HG03432 (cell line): ENCODE results near the gene TCF7L1.
"Not testable (repeated sequence)": the region's sequence is repeated elsewhere in the genome, so short reads cannot be mapped to it uniquely, and the experiment has no call there.

Experiments
- ATAC-seq: cut with Tn5 transposase; IDR thresholded peaks from one replicate; pipeline ENCODE4 v1.9.1; 2021; ENCODE audit warnings: mild to moderate bottlenecking, moderate library complexity; ENCODE audit not compliant: unreplicated experiment

The TCF7L1 gene, protein sequence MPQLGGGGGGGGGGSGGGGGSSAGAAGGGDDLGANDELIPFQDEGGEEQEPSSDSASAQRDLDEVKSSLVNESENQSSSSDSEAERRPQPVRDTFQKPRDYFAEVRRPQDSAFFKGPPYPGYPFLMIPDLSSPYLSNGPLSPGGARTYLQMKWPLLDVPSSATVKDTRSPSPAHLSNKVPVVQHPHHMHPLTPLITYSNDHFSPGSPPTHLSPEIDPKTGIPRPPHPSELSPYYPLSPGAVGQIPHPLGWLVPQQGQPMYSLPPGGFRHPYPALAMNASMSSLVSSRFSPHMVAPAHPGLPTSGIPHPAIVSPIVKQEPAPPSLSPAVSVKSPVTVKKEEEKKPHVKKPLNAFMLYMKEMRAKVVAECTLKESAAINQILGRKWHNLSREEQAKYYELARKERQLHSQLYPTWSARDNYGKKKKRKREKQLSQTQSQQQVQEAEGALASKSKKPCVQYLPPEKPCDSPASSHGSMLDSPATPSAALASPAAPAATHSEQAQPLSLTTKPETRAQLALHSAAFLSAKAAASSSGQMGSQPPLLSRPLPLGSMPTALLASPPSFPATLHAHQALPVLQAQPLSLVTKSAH

DNA sequence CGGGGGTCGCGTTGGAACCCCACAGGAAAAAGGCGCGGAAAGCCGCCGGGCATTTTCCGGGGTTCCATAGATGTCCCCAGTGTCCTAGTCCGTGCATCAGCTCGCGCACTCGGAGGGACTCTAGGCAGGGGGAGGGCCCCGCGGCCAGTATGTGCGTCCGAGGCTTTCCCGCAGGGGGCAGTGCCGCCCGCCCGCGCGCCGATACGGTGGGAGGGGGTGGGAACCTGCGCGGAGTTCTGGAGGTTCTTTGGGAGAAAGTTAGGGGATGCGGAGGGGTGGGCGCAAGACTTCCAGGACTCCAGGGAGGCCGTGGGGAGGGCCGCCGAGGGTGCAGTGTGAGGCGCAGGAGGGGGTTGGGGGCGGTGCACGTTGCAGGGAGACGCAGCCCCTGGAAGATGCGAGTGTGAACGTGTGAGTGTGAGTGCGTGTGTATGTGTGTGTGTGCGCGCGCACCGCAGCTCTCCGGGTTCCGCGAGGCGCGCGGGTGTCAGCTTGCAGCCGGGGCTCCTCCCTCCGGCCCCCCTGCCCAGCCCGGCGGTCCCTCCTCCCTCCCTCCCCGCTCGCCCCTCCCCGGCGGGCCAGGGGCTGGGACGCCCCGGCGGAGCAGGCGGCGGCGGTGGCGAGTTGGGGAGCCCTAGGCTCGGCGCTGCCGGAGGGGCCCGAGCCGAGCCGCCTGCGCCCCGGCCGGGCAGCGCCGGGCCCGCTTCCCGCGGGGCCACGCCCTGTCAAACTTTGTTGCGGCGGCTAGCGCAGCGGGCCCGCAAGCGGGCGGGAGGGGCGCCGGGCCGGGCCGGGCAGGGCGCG is at the start of gene TCF7L1:
TSS of gene TCF7L1 (plus strand) at position 559 of the 804 bp plus-strand sequence. CDS start 293 bp downstream, outside the sequence.
- ATAC-seq: peak; percentile 51

DNA sequence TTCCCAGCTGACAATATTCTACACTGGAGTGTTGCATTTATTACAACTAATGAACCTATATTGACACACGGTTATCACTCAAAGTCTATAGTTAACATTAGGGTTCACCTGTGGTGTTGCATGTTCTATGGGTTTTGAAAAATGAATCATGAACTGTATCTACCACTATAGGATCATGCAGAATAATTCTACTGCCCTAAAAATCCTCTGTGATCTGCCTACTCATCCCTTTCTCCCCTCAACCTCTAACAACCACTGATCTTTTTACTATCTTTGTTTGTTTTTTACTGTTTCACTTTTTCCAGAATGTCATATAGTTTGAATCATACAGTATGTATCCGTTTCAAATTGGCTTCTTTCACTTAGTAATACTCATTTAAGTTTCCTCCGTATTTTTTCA is 47.6 kb upstream of the TCF7L1 start:
- no peak for ATAC-seq

DNA sequence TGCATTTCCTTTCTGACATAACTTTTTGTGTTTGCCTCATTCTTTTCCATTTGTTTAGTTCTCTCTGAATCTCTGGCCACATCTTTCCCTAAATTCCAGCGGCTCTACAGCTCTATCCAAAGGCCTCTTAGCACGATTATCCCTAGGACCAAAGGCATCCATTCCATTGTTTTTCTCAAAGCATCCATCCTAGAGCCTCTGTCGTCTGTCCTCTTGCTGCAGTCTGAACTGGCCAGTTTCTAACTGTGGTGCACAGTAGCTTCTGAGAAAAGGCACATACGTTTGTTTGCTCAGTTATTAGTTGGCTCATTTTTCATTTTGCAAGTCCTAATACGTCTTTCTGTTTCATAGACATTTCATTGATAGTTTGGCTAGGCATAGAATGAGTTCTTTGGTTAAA is 45.7 kb upstream of the TCF7L1 start:
- ATAC-seq: no peak

DNA sequence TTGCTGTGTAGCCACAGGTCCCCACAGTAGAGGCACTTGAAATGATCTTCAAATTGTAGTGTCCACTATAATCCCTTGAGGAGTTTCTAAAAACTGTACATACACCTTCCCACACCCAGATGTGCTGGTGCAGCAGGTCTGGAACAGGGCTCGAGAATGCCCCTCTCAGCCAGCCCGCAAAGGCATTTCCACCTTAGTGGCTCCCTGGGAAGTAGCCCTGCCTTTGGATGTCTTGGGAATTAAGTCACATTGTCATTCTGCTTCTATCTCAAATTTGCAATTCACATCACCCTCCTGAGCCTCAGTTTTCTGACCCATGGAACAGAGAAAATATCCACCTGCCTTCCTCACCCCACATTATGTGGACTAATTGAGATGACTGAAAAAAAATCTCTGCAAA is 44.3 kb upstream of the TCF7L1 start:
- no peak for ATAC-seq

DNA sequence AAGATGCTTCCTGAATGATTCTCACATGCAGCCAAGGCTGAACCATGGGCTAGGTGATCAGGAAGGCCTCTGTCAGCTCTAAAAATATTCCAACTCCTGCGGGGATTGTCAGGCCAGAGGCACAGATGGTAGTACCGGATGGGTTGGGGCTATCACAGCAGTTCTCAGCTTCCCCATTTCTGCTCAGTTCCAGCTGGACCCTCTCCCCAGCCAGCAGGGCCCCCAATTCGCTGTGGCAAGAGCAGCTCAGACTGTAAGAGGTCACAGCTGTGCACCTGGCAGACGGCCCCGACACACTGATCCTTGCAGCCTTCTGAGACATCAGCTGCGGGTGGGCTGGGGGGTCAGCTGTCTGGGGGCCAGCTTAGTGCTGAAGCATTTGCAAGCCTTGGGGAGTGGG is 43.6 kb upstream of the TCF7L1 start:
- no peak for ATAC-seq

DNA sequence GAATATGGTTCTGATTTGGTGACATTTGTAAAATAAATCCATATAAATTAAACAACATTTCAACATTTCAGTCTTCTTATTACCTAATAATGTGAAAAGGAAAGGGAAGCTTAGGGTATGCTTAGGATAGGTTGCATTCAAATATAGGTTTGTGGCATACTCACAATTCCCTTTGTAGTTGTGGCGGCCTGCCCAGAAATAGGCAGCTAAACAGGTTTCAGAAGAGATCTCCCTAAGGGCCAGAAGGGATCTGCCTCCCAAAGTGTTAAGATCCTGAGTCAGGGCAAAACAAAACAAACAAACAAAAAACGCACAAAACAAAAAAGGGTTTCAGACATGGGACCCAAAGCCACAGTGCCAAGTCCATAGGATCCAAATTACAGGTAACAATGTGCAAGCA is 41.4 kb upstream of the TCF7L1 start:
- ATAC-seq: no peak

DNA sequence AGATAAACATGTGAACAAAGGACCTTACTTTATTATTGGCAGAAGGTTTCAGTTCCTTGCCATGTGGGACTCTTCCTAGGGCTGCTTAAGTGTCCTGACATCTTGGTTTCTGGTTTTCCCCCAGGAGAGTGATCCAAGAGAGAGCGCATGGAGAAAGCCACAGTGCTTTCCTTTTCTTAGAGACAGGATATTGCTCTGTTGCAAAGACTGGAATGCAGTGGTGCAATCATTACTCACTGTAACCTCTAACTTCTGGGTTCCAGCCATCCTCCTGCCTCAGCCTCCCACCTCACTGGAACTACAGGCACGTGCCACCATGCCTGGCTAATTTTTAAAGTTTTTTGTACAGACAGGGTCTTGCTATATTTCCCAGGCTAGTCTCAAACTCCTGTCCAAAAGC is 38.1 kb upstream of the TCF7L1 start:
- ATAC-seq: no peak

DNA sequence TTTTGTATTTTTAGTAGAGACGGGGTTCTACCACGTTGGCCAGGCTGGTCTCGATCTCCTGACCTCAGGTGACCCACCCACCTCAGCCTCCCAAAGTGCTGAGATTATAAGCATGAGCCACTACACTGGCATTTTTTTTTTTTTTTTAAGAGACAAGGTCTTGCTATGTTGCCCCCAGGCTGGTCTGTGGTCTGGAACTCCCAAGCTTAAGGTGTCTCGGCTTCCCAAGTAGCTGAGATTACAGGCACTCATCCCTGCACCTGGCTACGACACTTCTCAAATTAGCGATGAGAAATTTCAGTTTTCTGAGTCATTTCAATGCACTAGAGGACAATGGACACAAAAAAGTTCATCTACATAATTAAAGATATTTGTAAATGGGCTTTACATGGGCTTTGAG is 36.6 kb upstream of the TCF7L1 start:
- no peak for ATAC-seq

DNA sequence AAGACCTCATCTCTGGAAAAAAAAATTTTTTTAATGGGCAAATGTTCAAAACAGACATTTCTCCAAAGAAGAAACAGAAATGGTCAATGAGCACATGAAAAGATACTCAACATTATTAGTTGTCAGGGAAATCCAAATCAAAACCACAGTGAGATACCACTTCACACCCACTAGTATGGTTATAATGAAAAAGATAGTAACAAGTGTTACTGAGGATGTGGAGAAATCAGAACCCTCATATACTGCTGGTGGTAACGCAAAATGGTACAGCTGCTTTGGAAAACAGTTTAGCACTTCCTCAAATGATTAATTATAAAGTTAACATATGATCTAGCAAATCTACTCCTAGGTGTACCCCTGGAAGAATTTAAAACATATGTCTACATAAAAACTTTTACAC is 29.0 kb upstream of the TCF7L1 start:
- no peak for ATAC-seq

DNA sequence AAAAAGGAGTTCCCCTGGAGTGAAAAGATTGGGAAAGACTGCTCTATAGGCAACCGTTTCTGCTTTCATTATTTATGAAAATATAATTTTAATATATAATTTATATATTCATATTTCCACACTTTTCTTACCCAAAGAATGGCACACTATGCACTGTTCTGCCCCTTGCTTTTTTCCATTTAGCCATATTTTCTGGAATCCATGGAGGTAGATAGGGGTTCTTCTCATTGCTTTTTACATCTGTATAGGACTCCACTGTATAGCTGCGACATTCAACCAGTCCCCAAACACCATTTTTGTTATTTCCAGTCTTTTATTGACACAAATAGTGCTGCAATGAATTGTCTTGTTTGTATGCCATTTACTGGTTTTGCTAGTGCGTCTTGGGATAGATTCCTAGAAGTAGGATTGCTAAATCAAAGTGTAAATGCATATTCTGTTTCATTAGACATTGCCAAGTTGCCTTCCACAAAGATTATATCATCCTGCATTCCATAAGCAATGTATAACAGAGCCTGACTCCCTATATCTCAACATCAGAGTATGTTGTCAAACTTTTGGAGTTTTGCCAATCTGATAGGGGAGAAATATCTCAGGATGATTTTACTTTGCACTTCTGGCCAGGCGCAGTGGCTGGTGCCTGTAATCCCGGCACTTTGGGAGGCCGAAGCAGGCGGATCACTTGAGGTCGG is 26.6 kb upstream of the TCF7L1 start:
- ATAC-seq: no peak

DNA sequence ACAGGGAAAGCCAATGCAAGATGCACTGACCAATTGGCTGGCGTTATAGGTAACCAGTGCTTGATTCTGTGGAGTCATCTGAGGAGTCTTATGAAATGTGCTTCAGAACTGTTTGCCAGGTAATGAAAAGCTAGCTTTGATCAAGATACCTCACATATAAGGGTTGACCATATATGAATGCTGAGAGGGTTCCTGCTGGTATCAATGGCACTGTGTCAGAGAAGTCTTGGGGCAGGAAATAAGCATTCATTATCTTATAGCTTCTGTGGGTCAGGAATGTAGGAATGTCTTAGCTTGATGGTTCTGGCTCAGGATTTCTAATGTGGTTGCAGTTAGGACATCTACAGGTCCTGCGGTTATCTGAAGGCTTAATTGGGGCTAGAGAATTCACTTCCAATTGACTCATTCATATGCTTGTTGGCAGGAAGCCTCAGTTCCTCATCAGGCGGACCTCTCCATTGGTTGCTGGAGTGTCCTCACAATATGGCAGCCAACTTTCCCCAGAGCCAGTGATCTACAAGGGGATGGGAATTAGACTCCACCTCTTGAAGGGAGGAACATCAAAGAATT is 22.1 kb upstream of the TCF7L1 start:
- ATAC-seq: no peak

DNA sequence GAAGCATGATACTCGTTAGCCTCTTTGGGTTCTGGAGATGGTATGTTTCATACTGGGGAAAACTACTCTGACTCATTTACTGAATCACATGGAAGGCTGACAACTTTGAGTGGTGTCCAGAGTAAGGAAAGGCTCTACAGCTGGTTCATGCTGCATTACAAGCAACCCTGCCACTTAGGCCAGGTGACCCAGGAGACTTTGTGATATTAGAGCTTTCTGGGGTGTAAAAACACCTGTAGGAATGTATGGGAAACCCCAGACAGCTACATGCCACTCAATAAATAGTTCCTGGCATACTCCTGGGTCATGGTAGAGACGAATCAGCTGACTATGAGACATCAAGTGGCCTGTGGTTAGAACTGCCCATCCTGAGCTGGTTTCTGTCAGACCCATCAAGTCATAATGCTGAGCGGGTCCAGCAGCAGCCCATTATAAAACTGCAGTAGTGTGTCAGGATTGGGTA is 21.3 kb upstream of the TCF7L1 start:
- ATAC-seq: no peak

DNA sequence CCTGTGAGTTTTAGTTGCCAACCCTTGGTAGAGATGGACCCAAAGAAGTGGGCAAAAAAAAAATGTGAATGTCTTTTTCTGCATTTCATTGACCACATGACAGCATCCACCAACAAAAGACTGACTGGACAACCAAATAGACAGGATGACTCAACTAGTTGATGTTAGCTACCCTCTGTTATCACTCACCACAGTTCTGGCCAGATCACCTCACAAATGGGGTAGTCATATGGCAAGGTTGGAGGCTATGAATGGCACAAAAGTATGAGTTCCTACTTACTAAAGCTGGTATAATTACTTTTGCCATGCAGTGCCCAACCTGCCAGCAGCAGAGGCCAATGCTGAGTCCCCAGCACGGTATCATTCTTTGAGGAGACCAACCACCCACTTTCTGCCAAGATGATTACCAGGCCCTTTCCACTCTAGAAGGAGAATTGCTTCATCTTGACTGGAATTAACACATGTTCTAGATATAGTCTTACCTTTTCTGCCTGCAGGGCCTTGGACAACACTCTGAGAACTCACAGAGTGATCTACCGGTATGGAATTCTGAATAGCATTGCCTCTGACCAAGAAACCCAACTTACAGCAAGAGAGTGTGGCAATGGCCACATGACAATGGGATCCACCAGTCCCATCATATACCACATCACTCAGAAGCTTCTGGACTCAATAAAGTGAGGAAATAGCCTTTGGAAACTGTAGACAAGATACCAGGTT is 20.1 kb upstream of the TCF7L1 start:
- ATAC-seq: no peak

DNA sequence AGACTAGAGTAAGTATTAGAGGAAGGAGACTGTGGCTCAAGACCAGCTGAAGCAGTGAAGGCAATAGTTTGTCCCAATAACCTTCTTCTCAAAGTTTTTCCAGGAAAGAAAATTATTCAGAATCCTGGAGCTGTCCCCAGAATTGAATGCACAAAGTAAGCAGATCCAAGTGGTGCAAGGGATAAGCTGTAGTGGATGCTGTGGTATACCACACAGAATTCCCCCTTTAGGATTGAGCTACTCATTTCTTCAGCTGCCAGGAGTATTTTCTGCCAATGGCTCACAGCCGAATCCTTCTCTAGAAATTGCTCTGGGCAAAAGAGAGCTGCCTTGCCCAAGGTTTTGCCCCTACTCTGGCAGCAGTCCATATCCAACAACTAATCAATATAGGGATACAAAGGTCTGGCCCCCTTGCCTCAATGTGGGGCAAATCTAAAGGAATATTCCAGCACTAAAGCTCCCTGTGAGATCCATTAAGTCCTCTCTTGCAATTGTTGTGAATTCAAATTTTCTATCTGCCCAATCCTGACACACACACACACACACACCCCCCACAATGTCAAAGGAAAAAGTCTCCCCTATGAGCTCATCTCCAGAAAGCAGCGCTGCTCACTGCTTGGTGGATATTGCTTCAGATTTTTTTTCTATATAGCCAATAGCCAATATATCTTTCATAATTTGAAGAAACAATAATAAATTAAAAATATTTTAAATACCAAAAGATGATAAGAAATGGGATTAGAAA is 18.4 kb upstream of the TCF7L1 start:
- no peak for ATAC-seq

DNA sequence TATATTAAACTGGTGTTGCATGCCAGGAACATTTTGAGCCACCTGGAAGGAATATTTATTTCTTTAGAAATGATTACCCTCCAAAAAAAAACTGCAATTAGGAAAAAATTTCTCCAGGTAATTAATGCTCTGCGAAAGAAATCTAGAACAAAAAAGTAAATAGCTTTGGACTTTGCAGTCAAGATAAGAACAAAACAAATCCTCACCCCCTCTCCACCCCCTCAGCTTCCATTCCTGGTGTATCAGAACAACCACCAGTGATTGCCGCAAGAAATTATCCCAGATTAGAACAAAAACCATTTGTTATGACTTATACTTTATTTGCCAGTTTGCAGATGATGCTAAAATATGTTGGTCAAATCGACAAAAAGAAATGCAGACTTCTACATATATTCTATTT is 17.0 kb upstream of the TCF7L1 start:
- ATAC-seq: no peak

DNA sequence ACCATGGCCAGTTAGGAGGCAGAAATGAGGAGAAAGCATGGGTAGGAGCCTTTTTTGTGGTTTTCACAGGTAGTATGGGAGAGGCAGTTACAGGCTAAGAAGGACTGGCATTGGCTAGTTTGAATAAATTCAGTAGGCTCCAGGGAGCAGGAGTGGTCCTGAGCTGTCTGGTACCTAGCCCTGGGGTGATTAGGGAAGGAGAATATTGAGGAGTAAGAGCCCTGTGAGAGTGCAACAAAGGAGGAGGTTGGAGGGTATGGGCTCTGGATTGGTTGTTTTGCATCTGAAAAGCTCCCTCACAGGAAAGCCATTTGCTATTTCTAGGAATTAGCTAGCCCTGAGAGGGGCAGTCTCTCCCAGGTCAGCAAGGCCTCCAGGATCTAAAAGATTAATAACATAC is 13.3 kb upstream of the TCF7L1 start:
- ATAC-seq: no peak

DNA sequence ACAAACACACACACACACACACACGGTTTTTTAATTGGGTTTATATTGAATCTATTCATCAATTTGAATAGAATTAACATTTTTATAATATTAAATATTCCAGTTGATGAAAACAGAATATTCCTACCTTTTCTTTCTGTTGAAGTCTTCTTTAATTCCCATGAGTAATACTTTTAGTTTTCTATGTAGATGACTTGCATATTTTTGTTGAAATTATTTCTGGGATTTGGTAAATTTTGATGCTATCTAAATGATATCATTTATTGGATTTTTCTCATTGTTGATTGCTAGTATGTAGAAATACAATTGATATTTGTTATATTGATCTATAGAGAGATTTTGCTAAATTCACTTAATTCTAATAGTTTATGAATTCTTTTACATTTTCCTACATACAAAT is 12.8 kb upstream of the TCF7L1 start:
- ATAC-seq: no peak

DNA sequence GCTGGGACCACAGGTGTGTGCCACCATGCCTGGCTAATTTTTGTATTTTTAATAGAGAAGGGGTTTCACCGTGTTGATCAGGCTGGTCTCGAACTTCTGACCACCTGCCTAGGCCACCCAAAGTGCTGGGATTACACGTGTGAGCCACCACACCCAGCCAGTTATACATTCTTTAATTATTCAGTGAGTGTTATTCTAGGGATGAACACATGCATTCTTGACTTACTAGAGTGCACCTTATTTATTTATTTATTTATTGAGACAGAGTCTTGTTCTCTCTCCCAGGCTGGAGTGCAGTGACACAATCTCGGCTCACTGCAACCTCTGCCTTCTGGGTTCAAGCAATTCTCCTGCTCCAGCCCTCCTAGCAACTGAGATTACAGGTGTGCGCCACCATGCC is 6.7 kb upstream of the TCF7L1 start:
- ATAC-seq: not testable (repeated sequence)

DNA sequence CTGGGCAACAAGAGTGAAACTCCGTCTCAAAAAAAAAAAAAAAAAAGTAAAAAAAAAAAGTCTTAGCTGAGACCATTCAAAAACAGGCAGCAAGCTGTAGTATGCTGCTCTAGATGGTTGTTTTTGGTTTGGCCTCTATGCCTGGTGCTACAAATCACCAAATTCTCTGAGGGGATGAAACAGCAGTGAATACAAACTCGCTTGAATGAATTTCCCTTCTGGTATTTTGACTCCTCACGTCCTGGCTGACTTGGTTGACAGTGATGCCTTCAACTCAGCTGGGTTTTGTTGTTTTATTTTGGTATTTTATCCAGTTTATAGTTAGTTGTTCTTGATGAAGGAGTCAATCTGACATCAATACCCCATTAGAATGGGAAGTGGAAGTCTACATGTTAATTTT is 3.3 kb upstream of the TCF7L1 start:
- no peak for ATAC-seq

DNA sequence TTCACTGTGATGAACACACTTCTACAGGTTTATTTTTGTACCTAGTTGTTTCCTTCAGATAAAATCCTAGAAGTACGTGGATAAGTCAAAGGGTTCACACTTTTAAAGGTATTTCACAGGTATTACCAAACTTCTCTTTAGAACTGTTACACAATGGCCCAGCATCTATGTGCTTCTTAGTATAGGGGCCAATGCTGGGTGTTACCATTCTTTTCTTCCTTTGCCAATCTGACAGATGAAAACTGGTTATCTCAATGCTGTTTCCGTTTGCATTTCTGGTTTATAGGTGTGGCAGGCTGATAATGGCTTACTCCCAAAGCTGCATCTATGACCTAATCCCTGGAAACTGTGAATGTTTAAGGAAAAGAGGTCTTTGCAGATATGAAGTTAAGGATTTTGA is 2.8 kb upstream of the TCF7L1 start:
- ATAC-seq: no peak
